ENCODE data around the gene ZNF577. TPM values are rescaled to one million over a fixed set of nuclear protein-coding genes. Genes with fewer than 3 reads are reported as not detected.

ZNF577 gene
- total and polyA plus RNA-seq, 2 of the 13 experiments (the other 11 are each of a cell fraction or from before 2014, with no cell fraction given), result 5.7 to 7.6 TPM

- TF ChIP-seq, protein P1, sequence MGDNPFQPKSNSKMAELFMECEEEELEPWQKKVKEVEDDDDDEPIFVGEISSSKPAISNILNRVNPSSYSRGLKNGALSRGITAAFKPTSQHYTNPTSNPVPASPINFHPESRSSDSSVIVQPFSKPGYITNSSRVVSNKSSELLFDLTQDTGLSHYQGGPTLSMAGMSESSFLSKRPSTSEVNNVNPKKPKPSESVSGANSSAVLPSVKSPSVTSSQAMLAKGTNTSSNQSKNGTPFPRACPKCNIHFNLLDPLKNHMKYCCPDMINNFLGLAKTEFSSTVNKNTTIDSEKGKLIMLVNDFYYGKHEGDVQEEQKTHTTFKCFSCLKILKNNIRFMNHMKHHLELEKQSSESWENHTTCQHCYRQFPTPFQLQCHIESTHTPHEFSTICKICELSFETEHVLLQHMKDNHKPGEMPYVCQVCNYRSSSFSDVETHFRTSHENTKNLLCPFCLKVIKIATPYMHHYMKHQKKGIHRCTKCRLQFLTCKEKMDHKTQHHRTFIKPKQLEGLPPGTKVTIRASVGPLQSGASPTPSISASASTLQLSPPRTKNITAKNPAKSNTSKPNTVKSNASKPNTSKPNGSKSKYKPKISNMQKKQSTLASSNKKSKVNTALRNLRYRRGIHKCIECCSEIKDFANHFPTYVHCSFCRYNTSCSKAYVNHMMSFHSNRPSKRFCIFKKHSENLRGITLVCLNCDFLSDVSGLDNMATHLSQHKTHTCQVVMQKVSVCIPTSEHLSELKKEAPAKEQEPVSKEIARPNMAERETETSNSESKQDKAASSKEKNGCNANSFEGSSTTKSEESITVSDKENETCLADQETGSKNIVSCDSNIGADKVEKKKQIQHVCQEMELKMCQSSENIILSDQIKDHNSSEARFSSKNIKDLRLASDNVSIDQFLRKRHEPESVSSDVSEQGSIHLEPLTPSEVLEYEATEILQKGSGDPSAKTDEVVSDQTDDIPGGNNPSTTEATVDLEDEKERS (CRISPR knock-in tag; IDR thresholded peaks at IDR 0.05), result peak; percentile 80
- TF ChIP-seq HES4 (CRISPR knock-in tag; IDR thresholded peaks at IDR 0.05; ENCODE audit: borderline replicate concordance), result no peak
- TF ChIP-seq, protein P2, sequence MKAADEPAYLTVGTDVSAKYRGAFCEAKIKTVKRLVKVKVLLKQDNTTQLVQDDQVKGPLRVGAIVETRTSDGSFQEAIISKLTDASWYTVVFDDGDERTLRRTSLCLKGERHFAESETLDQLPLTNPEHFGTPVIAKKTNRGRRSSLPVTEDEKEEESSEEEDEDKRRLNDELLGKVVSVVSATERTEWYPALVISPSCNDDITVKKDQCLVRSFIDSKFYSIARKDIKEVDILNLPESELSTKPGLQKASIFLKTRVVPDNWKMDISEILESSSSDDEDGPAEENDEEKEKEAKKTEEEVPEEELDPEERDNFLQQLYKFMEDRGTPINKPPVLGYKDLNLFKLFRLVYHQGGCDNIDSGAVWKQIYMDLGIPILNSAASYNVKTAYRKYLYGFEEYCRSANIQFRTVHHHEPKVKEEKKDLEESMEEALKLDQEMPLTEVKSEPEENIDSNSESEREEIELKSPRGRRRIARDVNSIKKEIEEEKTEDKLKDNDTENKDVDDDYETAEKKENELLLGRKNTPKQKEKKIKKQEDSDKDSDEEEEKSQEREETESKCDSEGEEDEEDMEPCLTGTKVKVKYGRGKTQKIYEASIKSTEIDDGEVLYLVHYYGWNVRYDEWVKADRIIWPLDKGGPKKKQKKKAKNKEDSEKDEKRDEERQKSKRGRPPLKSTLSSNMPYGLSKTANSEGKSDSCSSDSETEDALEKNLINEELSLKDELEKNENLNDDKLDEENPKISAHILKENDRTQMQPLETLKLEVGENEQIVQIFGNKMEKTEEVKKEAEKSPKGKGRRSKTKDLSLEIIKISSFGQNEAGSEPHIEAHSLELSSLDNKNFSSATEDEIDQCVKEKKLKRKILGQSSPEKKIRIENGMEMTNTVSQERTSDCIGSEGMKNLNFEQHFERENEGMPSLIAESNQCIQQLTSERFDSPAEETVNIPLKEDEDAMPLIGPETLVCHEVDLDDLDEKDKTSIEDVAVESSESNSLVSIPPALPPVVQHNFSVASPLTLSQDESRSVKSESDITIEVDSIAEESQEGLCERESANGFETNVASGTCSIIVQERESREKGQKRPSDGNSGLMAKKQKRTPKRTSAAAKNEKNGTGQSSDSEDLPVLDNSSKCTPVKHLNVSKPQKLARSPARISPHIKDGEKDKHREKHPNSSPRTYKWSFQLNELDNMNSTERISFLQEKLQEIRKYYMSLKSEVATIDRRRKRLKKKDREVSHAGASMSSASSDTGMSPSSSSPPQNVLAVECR (CRISPR knock-in tag; IDR thresholded peaks at IDR 0.05; ENCODE audit: borderline replicate concordance), result peak; percentile 94
- no peak for TF ChIP-seq IRX3 (CRISPR knock-in tag; IDR thresholded peaks at IDR 0.05; ENCODE audit: borderline replicate concordance, low read depth)
- no peak for TF ChIP-seq ZBTB21 (CRISPR knock-in tag; IDR thresholded peaks at IDR 0.05)
- no peak for TF ChIP-seq ZNF24 (IDR thresholded peaks at IDR 0.05)
- 0 out of 2 replicates have a peak, but pooled peaks have one; percentile 9 for TF ChIP-seq ISL2 (CRISPR knock-in tag; IDR thresholded peaks at IDR 0.05)
- TF ChIP-seq ZNF703 (CRISPR knock-in tag; IDR thresholded peaks at IDR 0.05; ENCODE audit: borderline replicate concordance), result no peak
- TF ChIP-seq CC2D1A (CRISPR knock-in tag; IDR thresholded peaks at IDR 0.05), result no peak
- TF ChIP-seq ZSCAN25 (CRISPR knock-in tag; IDR thresholded peaks at IDR 0.05), result peak; percentile 54; the same call in 1 of the 2 replicates
- TF ChIP-seq ZBTB20 (CRISPR knock-in tag; IDR thresholded peaks at IDR 0.05; ENCODE audit: borderline replicate concordance, low read depth), result peak; percentile 14; the same call in 1 of the 2 replicates
- TF ChIP-seq ZNF512B (CRISPR knock-in tag; IDR thresholded peaks at IDR 0.05; ENCODE audit: borderline replicate concordance), result no peak
These were observed 39.3 kb upstream of the ZNF577 start, which contains the start of gene ZNF613 (continued) for GRCh38 chr19:51926784-51927741.
